ENCODE data around the gene PDSS1. TPM values are rescaled to one million over a fixed set of nuclear protein-coding genes. Genes with fewer than 3 reads are reported as not detected.

Gene PDSS1
- polyA plus RNA-seq, 1 experiment: 6.1 TPM

DNA sequence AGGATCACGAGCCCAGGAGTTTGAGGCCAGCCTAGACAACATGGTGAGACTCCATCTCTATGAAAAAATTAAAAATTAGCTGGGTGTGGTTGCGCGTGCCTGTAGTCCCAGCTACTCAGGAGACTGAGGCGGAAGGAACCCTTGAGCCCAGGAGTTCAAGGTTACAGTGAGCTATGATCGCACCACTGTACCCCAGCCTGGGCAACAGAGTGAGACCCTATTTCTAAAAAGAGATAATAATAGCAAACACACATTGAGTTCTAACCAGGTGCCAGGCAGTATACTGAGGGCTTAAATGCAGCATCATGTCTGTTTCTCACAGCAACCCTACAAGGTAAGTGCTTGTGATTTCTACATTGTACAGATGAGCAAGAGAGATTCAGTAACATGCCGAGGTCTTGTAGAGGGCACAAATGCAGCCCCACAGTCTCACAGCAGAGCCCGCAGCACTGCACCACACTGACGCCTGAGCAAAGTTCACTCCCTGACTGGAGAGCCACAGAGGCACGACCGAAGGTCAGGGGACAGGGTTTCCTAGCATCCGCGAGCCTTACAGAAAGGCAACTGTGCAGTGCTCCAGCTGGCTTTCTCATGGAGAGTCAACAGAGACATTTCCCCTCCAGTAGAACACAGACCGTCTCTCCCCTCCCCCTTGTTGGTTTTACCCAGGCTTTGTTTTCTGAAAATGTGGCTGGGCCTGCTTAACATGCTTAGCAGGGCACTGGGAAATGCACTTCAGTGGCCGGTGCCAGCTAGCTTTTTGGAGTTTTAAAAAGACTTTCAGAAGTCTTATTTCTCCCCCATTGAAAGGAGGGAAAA, 36.5 kb downstream of the PDSS1 start:
- DNase-seq (ENCODE audit: low read depth): no peak
- no peak overlapping the region for H3K4me3 ChIP-seq (ENCODE audit: low read depth, low read length)
- ChIA-PET POLR2A (no interaction called here), CTCF (interaction anchor here (3.4 to 3.5 kb wide), 2 partner anchors 8 to 148 kb away, joined by 15 to 21 read pairs; no protein-coding TSS in a partner anchor)
- no peaks in the 10 kb centered on the region for H3K27me3 ChIP-seq (ENCODE audit: control insufficient read depth, insufficient read depth, low read length)
- H3K36me3 ChIP-seq (ENCODE audit: control insufficient read depth, insufficient read depth, low read length): peaks cover 6% of the 10 kb centered on the region
- TF ChIP-seq, protein P1, sequence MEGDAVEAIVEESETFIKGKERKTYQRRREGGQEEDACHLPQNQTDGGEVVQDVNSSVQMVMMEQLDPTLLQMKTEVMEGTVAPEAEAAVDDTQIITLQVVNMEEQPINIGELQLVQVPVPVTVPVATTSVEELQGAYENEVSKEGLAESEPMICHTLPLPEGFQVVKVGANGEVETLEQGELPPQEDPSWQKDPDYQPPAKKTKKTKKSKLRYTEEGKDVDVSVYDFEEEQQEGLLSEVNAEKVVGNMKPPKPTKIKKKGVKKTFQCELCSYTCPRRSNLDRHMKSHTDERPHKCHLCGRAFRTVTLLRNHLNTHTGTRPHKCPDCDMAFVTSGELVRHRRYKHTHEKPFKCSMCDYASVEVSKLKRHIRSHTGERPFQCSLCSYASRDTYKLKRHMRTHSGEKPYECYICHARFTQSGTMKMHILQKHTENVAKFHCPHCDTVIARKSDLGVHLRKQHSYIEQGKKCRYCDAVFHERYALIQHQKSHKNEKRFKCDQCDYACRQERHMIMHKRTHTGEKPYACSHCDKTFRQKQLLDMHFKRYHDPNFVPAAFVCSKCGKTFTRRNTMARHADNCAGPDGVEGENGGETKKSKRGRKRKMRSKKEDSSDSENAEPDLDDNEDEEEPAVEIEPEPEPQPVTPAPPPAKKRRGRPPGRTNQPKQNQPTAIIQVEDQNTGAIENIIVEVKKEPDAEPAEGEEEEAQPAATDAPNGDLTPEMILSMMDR (IDR thresholded peaks at IDR 0.05; ENCODE audit: insufficient read depth, low read depth, low read length): no peak

DNA sequence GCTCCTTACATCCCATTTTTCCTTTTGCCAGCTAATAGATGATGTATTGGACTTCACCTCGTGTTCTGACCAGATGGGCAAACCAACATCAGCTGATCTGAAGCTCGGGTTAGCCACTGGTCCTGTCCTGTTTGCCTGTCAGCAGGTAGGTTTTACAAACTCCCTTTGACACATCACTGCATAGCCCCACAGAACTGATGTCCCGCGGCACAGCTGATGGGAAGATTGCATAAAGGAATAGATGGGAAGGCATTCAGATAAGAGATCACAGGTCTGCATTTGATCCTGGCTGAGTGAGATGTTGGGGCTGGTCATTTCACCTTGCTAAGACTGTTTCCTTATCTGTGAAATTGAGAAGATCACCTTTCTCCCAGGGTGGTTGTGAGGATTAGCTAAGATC, 37.9 kb downstream of the PDSS1 start:
- Histone ChIP-seq H3K27me3 (ENCODE audit: control insufficient read depth, insufficient read depth, low read length) (no peaks in the 10 kb centered on the region), H3K36me3 (ENCODE audit: control insufficient read depth, insufficient read depth, low read length) (peaks cover 6% of the 10 kb centered on the region), H3K4me3 (ENCODE audit: low read depth, low read length) (no peak overlapping the region)
- CTCF ChIA-PET: interaction anchor here (3.4 to 3.5 kb wide), 2 partner anchors 9 to 146 kb away, joined by 15 to 21 read pairs; no protein-coding TSS in a partner anchor
- DNase-seq (ENCODE audit: low read depth): no peak
- POLR2A ChIA-PET: no interaction called here
- TF ChIP-seq, protein P1 (IDR thresholded peaks at IDR 0.05; ENCODE audit: insufficient read depth, low read depth, low read length): no peak

DNA sequence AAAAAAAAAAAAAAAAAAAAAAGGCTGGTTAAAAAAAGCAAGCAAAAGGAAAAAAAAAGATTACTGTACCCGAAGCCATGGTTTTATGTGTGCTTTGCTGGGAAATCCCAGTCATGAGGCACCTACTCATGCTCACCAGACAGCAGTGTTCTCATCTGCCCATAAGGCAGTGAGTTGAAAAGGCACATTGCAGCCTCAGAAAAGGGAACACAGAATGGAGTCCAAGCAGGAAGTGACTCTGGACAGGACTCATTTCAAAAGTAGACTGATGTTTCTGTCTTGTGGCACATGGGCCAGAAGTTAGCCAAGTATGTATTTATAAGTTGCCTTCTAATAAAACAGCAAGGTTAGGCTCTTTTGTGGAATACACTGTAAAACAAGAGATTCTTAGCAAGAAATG, 40.2 kb downstream of the PDSS1 start:
- Histone ChIP-seq H3K36me3 (ENCODE audit: control insufficient read depth, insufficient read depth, low read length) (peaks cover 6% of the 10 kb centered on the region; the same call in 1 of the 2 replicates), H3K27me3 (ENCODE audit: control insufficient read depth, insufficient read depth, low read length) (no peaks in the 10 kb centered on the region), H3K4me3 (ENCODE audit: low read depth, low read length) (no peak overlapping the region)
- ChIA-PET CTCF (interaction anchor here (3.5 kb wide), 1 partner anchor 144 kb away, joined by 15 read pairs; no protein-coding TSS in a partner anchor), POLR2A (no interaction called here)
- TF ChIP-seq, protein P1 (IDR thresholded peaks at IDR 0.05; ENCODE audit: insufficient read depth, low read depth, low read length): no peak
- DNase-seq (ENCODE audit: low read depth): no peak

DNA sequence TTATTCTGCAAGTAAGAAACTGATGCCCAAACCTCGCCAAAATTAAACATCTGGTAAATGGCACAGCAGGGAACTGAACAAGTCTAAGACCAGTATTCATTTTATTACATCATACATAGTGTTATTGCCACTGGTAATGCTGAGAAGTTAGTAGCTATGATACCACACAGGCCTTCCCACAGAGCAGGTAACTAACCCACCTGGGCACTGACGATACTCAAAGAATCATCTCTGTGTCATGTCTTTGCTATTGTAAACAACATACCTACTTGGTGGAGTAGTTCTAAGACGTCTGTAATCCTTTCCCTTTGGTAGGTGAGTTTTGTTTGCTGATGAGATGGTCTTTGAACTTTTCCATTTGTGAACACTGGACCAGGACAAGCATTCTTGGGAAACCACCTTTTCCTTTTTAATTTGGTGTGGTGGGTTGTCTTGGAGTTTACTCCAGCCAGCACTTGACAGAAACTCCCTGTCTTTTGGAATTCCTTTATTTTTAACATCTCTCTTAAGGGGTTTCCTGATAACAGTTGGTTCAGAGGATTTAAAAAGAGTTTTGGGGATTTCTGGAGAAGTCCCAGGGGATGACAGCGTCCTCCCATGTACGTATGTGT, 40.9 kb downstream of the PDSS1 start:
- no peak overlapping the region for H3K4me3 ChIP-seq (ENCODE audit: low read depth, low read length)
- POLR2A ChIA-PET: no interaction called here
- H3K27me3 ChIP-seq (ENCODE audit: control insufficient read depth, insufficient read depth, low read length): no peaks in the 10 kb centered on the region
- CTCF ChIA-PET: no interaction called here
- DNase-seq (ENCODE audit: low read depth): no peak
- peaks cover 5% of the 10 kb centered on the region; the same call in 1 of the 2 replicates for H3K36me3 ChIP-seq (ENCODE audit: control insufficient read depth, insufficient read depth, low read length)
- TF ChIP-seq, protein P1 (IDR thresholded peaks at IDR 0.05; ENCODE audit: insufficient read depth, low read depth, low read length): no peak

DNA sequence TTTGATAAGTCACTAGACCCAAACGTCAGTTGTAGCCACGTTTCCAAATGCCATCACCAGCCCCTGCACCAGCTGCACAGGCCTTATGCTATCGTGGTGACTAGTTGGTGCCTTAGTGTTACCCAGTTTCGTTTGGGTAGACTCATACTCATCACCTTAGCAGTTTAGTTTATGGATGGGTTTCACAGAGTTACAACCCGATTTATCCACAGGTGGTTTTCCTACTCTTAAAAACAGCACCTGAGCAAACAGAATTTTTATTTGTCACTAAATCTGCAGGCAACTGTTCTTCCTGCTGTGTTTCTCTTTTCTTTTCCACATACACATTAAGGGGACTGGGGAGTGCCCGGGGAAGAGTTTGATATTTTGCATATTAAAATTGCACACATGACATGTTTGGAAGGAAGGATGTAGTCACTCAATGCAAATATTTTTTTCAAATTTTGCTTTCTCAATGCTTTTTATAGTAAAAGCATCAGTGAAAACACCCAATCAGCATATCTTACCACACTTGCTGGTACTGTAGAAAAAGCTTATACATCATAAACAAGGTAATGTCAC, 41.6 kb downstream of the PDSS1 start:
- H3K27me3 ChIP-seq (ENCODE audit: control insufficient read depth, insufficient read depth, low read length): no peaks in the 10 kb centered on the region
- no peak overlapping the region for H3K4me3 ChIP-seq (ENCODE audit: low read depth, low read length)
- TF ChIP-seq, protein P1 (IDR thresholded peaks at IDR 0.05; ENCODE audit: insufficient read depth, low read depth, low read length): no peak
- ChIA-PET POLR2A (no interaction called here), CTCF (interaction anchor here (1.0 kb wide), 1 partner anchor 15 kb away, joined by 3 read pairs; no protein-coding TSS in a partner anchor)
- no peak for DNase-seq (ENCODE audit: low read depth)
- H3K36me3 ChIP-seq (ENCODE audit: control insufficient read depth, insufficient read depth, low read length): peaks cover 2% of the 10 kb centered on the region; the same call in 1 of the 2 replicates
